ENCODE measurements around the gene RBM12. TPM values are rescaled to one million over a fixed set of nuclear protein-coding genes. Genes with fewer than 3 reads are reported as not detected.

The RBM12 gene
- total and polyA plus RNA-seq, 2 donors (not counting 1 experiment from before 2014, with no cell fraction given), result 52.7 to 144 TPM

DNA sequence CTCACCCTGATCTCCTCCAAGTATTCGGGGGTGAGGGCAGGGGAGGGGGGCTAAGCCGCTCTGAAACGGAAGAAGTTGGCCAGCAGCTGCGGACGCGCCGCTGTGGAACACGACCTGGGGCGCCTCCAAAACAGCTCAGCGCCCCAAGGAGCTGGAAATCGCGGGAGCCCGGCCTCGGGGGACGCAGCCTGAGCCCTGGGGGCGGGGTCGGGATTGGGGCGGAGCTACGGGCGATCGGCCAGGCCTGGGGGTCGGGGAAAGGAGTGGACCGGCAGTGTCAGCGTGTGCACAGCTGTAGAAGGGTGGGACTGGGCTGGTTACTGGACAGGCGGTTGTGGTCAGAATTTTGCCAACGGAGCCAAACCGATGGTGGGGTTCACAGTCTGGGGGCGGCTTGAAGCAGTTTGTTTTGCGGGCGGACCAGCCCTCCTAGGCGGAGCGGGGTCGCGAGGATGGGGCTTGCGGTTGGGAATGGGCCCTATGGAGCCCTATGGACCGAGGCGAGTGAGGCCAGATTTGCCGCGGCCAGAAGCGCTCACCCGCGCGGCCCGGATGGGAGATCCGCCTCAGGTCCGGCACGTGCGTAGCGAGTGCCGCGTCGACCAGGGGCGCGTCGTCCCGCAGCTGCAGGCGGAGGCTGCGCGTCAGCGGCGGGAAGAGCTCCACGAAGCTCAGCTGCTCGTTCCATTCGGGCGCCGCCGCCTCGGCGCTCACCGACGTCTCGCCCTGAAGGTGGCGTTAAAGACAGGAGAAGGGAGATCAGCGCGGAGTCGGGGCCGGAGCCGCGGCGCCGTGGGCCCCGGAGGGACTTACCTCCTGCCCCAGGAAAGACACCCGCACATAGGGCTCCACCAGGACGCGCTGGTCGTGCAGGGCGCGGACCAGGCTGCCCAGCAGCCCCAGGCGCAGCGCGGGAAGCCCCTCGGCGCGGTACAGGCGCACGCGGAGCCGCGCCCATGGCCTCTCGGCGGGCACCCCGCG, 63.4 kb downstream of the RBM12 start:
- CTCF ChIA-PET, result interaction anchor here (0.6 to 1.9 kb wide), 19 partner anchors 15 to 510 kb away, joined by 3 to 20 read pairs (median 4); partner anchors contain the start of genes NFS1, ROMO1 and SPAG4
- TF ChIP-seq, protein P1, sequence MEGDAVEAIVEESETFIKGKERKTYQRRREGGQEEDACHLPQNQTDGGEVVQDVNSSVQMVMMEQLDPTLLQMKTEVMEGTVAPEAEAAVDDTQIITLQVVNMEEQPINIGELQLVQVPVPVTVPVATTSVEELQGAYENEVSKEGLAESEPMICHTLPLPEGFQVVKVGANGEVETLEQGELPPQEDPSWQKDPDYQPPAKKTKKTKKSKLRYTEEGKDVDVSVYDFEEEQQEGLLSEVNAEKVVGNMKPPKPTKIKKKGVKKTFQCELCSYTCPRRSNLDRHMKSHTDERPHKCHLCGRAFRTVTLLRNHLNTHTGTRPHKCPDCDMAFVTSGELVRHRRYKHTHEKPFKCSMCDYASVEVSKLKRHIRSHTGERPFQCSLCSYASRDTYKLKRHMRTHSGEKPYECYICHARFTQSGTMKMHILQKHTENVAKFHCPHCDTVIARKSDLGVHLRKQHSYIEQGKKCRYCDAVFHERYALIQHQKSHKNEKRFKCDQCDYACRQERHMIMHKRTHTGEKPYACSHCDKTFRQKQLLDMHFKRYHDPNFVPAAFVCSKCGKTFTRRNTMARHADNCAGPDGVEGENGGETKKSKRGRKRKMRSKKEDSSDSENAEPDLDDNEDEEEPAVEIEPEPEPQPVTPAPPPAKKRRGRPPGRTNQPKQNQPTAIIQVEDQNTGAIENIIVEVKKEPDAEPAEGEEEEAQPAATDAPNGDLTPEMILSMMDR (IDR thresholded peaks at IDR 0.05), result peak; percentile 48
- TF ChIP-seq EZH2 (IDR thresholded peaks at IDR 0.05; ENCODE audit: borderline replicate concordance, insufficient read depth, low read depth, low read length, poor library complexity, severe bottlenecking), result no peak
- H3K79me2 ChIP-seq (ENCODE audit: control insufficient read depth, insufficient read depth, low read length), result no peaks in the 10 kb centered on the region
- H3K4me3 Mint-ChIP-seq, result peak overlapping the region; percentile 89
- H3K9ac ChIP-seq (ENCODE audit: low read length), result peak overlapping the region; percentile 75
- no peaks in the 10 kb centered on the region for H3K36me3 ChIP-seq (replicated peaks in 1 of 2; ENCODE audit: control extremely low read depth in 1 of 2, control insufficient read depth in 1 of 2, extremely low read depth in 1 of 2, insufficient read depth in 2 of 2, low read length in 1 of 2)
- ATAC-seq (ENCODE audit: low read depth) (peak; percentile 78), DNase-seq (peak; percentile 88)
- no peaks in the 10 kb centered on the region for H4K20me1 ChIP-seq (ENCODE audit: control insufficient read depth, insufficient read depth, low read length, poor library complexity, severe bottlenecking)
- no peak overlapping the region for H3K27ac Mint-ChIP-seq
- WGBS (ENCODE audit: insufficient coverage), result under 1% methylated on average over 103 of the region's 103 CpGs
- H3K4me2 ChIP-seq (replicated peaks; ENCODE audit: low read depth, low read length, poor library complexity, severe bottlenecking), result peak overlapping the region; percentile 98
- H3K27me3 Mint-ChIP-seq, result peaks cover 44% of the 10 kb centered on the region
- peak overlapping the region; percentile 82 for H2AFZ ChIP-seq (ENCODE audit: insufficient read depth, low read depth, low read length, poor library complexity, severe bottlenecking)
- H3K27ac ChIP-seq (ENCODE audit: low read length in 2 of 2), result no peak overlapping the region
- peaks cover 0 to 6% (median 0%) of the 10 kb centered on the region in 3 donors for H3K9me3 ChIP-seq (ENCODE audit: control extremely low read depth in 1 of 3, control insufficient read depth in 2 of 3, insufficient read depth in 1 of 3, low read length in 2 of 3)
- H3K27me3 ChIP-seq (replicated peaks in 1 of 4; ENCODE audit: control extremely low read depth in 1 of 4, control insufficient read depth in 3 of 4, insufficient read depth in 4 of 4, low read length in 3 of 4), result peaks cover 0 to 40% (median 15%) of the 10 kb centered on the region in 4 experiments
- intact Hi-C loops (cut with micrococcal nuclease), result loop anchor here (1.0 to 5.0 kb wide), 3 partner anchors 15 to 283 kb away; partner anchors contain the start of genes NFS1 and ROMO1
- H3K4me3 ChIP-seq (ENCODE audit: control extremely low read depth in 1 of 5, extremely low read depth in 1 of 5, insufficient read depth in 1 of 5, low read depth in 2 of 5, low read length in 4 of 5), result peak overlapping the region in 4 of 5 experiments; percentile 40 to 77 (median 58)
- H3K9me3 Mint-ChIP-seq (ENCODE audit: insufficient read depth), result no peaks in the 10 kb centered on the region
- peaks cover 16 to 17% of the 10 kb centered on the region in 2 donors for H3K4me1 ChIP-seq (ENCODE audit: control insufficient read depth in 2 of 2, insufficient read depth in 2 of 2, low read length in 2 of 2)
- POLR2A ChIA-PET, result interaction anchor here (1.5 kb wide), 1 partner anchor 19 kb away, joined by 3 read pairs; no protein-coding TSS in a partner anchor
- peaks cover 12% of the 10 kb centered on the region for H3K4me1 Mint-ChIP-seq
